Progenitor cell of endocrine pancreas (in vitro differentiated cells): Measurements from ENCODE around the gene HOXD11. TPM values are rescaled to one million over a fixed set of nuclear protein-coding genes. Genes with fewer than 3 reads are reported as not detected.

ENCODE experiments used
- DNase-seq: peaks from one replicate; pipeline ENCODE4 v3.0.0; 2021; ENCODE audit warnings: low spot score; ENCODE audit not compliant: unreplicated experiment
- H3K27ac Mint-ChIP-seq: 2 replicates; pipeline ENCODE4 v1.8.0; 2021; ENCODE audit warnings: mild to moderate bottlenecking, moderate library complexity, mixed read lengths
- H3K27me3 Mint-ChIP-seq: 2 replicates; pipeline ENCODE4 v1.8.0; 2021; ENCODE audit warnings: mixed read lengths
- H3K36me3 Mint-ChIP-seq: 2 replicates; pipeline ENCODE4 v1.8.0; 2022; ENCODE audit warnings: mixed read lengths; ENCODE audit not compliant: insufficient read depth
- H3K4me1 Mint-ChIP-seq: 2 replicates; pipeline ENCODE4 v1.8.0; 2021; ENCODE audit warnings: low read depth, mixed read lengths
- H3K4me3 Mint-ChIP-seq: 2 replicates; pipeline ENCODE4 v1.8.0; 2021; ENCODE audit warnings: low read depth, mild to moderate bottlenecking, moderate library complexity, mixed read lengths
- H3K9me3 Mint-ChIP-seq: 2 replicates; pipeline ENCODE4 v1.8.0; 2021; ENCODE audit warnings: low read depth, mixed read lengths
- CTCF ChIP-seq: fragments of 200-600 bp; sonication (generic); IDR thresholded peaks from one replicate; pipeline ENCODE4 v1.5.0; 2021; ENCODE audit warnings: antibody characterized with exemption, mild to moderate bottlenecking; ENCODE audit not compliant: unreplicated experiment
- total RNA-seq: library from RNA; stranded (reverse); gene quantifications from 2 replicates; pipeline ENCODE4 v1.2.1, GENCODE V29; 2021

Gene HOXD11
- total RNA-seq, 1 donor from 2014 or later, result not detected

- no peak for TF ChIP-seq CTCF
- no peak for DNase-seq
- no peak overlapping the region for H3K27ac Mint-ChIP-seq
- H3K36me3 Mint-ChIP-seq, result no peaks in the 10 kb centered on the region
- peaks cover 92% of the 10 kb centered on the region for H3K27me3 Mint-ChIP-seq
- no peak overlapping the region for H3K4me3 Mint-ChIP-seq
- peaks cover 3% of the 10 kb centered on the region for H3K4me1 Mint-ChIP-seq
- no peaks in the 10 kb centered on the region for H3K9me3 Mint-ChIP-seq
Observed at GRCh38 chr2:176089843-176090395, 17.2 kb upstream of the HOXD11 start.

- H3K4me1 Mint-ChIP-seq, result peaks cover 3% of the 10 kb centered on the region
- no peaks in the 10 kb centered on the region for H3K36me3 Mint-ChIP-seq
- peaks cover 92% of the 10 kb centered on the region for H3K27me3 Mint-ChIP-seq
- H3K27ac Mint-ChIP-seq, result no peak overlapping the region
- H3K9me3 Mint-ChIP-seq, result no peaks in the 10 kb centered on the region
- no peak overlapping the region for H3K4me3 Mint-ChIP-seq
- no peak for TF ChIP-seq CTCF
- DNase-seq, result no peak
Observed at GRCh38 chr2:176090862-176091261, 16.2 kb upstream of the HOXD11 start.

GRCh38 chr2:176091329-176092258 is 15.5 kb upstream of the HOXD11 start:
- Mint-ChIP-seq H3K4me1 (peaks cover 3% of the 10 kb centered on the region), H3K4me3 (peak overlapping the region; percentile 41), H3K27ac (peak overlapping the region; percentile 59), H3K27me3 (peaks cover 92% of the 10 kb centered on the region), H3K36me3 (no peaks in the 10 kb centered on the region), H3K9me3 (no peaks in the 10 kb centered on the region)
- DNase-seq, result no peak
- TF ChIP-seq CTCF, result no peak

- peak within 1 kb of the TSS; percentile 72 for H3K27ac Mint-ChIP-seq
- no peak for TF ChIP-seq CTCF
- peak within 1 kb of the TSS; percentile 41 for H3K4me3 Mint-ChIP-seq
- H3K27me3 Mint-ChIP-seq, result peaks cover 92% of the 10 kb centered on the region
- peaks cover 3% of the 10 kb centered on the region for H3K4me1 Mint-ChIP-seq
- no peak for DNase-seq
- no peaks in the 10 kb centered on the region for H3K36me3 Mint-ChIP-seq
- no peaks in the 10 kb centered on the region for H3K9me3 Mint-ChIP-seq
Observed at GRCh38 chr2:176092270-176093144, 14.6 kb upstream of the HOXD11 start, which contains the start of gene HOXD13. HOXD13 (plus strand) TSS chr2:176092721; CDS start chr2:176092891, 170 bp downstream.
